GM13976 (cell line): ENCODE measurements around the gene BICC1.

Source experiments
- DNase-seq: peaks from one replicate; pipeline ENCODE4 v3.0.0; 2012; ENCODE audit warnings: low spot score
- CTCF ChIP-seq: IDR thresholded peaks from 2 replicates; pipeline ENCODE4 v1.5.1; 2012; ENCODE audit warnings: borderline replicate concordance, mild to moderate bottlenecking; ENCODE audit not compliant: insufficient read depth; ENCODE audit errors: extremely low read depth, missing control alignments, control extremely low read depth
- in situ Hi-C: fragments of 300-500 bp; cut with MboI; formaldehyde crosslinking; loops from one replicate; pipeline ENCODE4 v1.12.0; 2022; ENCODE audit warnings: low sequenced_read_pairs, mixed read lengths, inconsistent platforms; ENCODE audit not compliant: unreplicated experiment

BICC1 gene

DNA sequence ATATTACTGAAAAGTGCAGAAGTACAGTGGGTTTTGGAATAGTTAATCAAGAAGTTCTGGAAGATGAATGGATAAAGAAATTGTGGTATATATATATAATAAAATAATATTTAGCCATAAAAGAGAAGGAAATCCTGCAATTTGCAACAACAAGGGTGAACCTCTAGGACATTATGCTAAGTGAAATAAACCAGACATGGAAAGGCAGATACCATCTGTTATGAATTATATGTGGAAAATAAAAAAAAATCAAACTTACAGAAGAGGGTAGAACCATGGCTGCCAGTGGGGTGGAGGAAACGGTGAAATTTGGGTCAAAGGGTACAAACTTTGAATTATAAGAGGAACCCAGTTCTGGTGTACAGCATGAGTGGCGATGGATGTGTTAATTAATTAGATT is 162.6 kb downstream of the BICC1 start:
- in situ Hi-C loops = no loop called here
- TF ChIP-seq CTCF = no peak
- DNase-seq = no peak

- no peak for DNase-seq
- TF ChIP-seq CTCF = no peak
- in situ Hi-C loops = no loop called here
These were observed 178.9 kb downstream of the BICC1 start for GRCh38 chr10:58691528-58691927.

- no peak for DNase-seq
- no peak for TF ChIP-seq CTCF
- in situ Hi-C loops = no loop called here
These were observed 181.2 kb downstream of the BICC1 start for GRCh38 chr10:58693919-58694318.

GRCh38 chr10:58695022-58695421 is 182.3 kb downstream of the BICC1 start:
- no peak for DNase-seq
- in situ Hi-C loops = no loop called here
- TF ChIP-seq CTCF = no peak

DNA sequence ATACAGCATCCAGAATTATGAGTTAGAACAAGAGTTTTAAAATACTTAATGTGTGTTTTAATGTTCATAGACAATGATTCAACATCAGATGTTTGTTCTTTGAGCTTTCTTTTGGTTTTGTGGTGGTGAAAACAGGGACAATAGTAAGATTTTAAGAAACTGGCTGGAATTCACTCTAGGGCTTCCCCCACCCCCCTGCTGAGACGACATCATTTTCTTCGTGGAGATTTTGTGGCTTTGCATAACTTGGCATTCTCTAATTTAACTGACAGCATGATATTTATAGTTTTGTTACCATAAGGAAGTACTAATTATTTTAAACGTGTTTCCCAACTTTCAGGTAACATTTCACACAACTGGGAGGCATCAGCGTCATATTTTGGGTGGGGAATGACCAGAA is 184.1 kb downstream of the BICC1 start:
- TF ChIP-seq CTCF = no peak
- in situ Hi-C loops = no loop called here
- no peak for DNase-seq

- no peak for TF ChIP-seq CTCF
- in situ Hi-C loops = no loop called here
- DNase-seq = no peak
These were observed 185.0 kb downstream of the BICC1 start for GRCh38 chr10:58697691-58698090.
